IMR-90 (cell line): ENCODE measurements around the gene NPAS3. TPM values are rescaled to one million over a fixed set of nuclear protein-coding genes. Genes with fewer than 3 reads are reported as not detected.

ENCODE experiments used
- ATAC-seq: fragments of 200-7000 bp; cut with Tn5 transposase; 2 replicates; pipeline ENCODE4 v1.9.1; 2020; ENCODE audit warnings: low read depth, mild to moderate bottlenecking, moderate library complexity
- BruUV-seq: library from RNA; stranded (reverse); fragments of 400-500 nt; replicated peaks from 2 replicates; lab custom pipeline; 2021; lab: Mats Ljungman, UMichigan
- CTCF ChIA-PET: fragments of 300-600 bp; formaldehyde crosslinking; extraction: SDS; loops from one replicate; lab custom pipeline; 2021; ENCODE audit warnings: antibody characterized with exemption; lab: Yijun Ruan, JAX
- POLR2A ChIA-PET: fragments of 300-600 bp; sonication (Branson Sonifier 250); formaldehyde crosslinking; loops from one replicate; lab custom pipeline; 2022; ENCODE audit warnings: antibody characterized with exemption; ENCODE audit not compliant: unreplicated experiment; lab: Charles Lee
- DNase-seq: peaks from one replicate; pipeline ENCODE4 v3.0.0; 2013
- H2AFZ ChIP-seq: replicated peaks from 2 replicates; pipeline ENCODE3; 2013; ENCODE audit warnings: low read length, mild to moderate bottlenecking; ENCODE audit not compliant: poor library complexity
- H2AK5ac ChIP-seq: 2 replicates; pipeline ENCODE4 v1.6.1; 2013; ENCODE audit warnings: low read depth, low read length, inconsistent platforms
- H2AK9ac ChIP-seq: replicated peaks from 2 replicates; pipeline ENCODE3; 2013; ENCODE audit warnings: mild to moderate bottlenecking, low read depth, low read length, moderate library complexity; ENCODE audit not compliant: poor library complexity
- H2BK120ac ChIP-seq: 2 replicates; pipeline ENCODE4 v1.6.1; 2013; ENCODE audit warnings: low read depth, low read length, inconsistent platforms
- H2BK15ac ChIP-seq: 3 replicates; pipeline ENCODE4 v1.6.1; 2013; ENCODE audit warnings: low read depth, low read length, inconsistent platforms
- H2BK20ac ChIP-seq: 2 replicates; pipeline ENCODE4 v1.6.1; 2013; ENCODE audit warnings: low read depth, mild to moderate bottlenecking, inconsistent platforms, low read length, moderate library complexity
- H2BK5ac ChIP-seq: 2 replicates; pipeline ENCODE4 v1.6.1; 2013; ENCODE audit warnings: mild to moderate bottlenecking, low read depth, low read length, inconsistent platforms; ENCODE audit not compliant: poor library complexity, severe bottlenecking
- H3K14ac ChIP-seq: replicated peaks from 2 replicates; pipeline ENCODE4 v1.6.1; 2013; ENCODE audit warnings: low read depth, low read length, inconsistent platforms
- H3K18ac ChIP-seq: 2 replicates; pipeline ENCODE4 v1.6.1; 2013; ENCODE audit warnings: low read depth, low read length, control low read depth
- H3K23ac ChIP-seq: 2 replicates; pipeline ENCODE4 v1.6.1; 2013; ENCODE audit warnings: low read depth, low read length, inconsistent platforms
- H3K27ac ChIP-seq: 2 replicates; pipeline ENCODE4 v1.5.1; 2013; ENCODE audit warnings: mild to moderate bottlenecking, control low read depth, low read length; ENCODE audit not compliant: insufficient read depth
- H3K27me3 ChIP-seq: 2 replicates; pipeline ENCODE4 v1.6.1; 2013; ENCODE audit warnings: low read length; ENCODE audit not compliant: control insufficient read depth, insufficient read depth
- H3K36me3 ChIP-seq: 2 replicates; pipeline ENCODE4 v1.6.1; 2013; ENCODE audit warnings: low read length, mixed read lengths; ENCODE audit not compliant: control insufficient read depth, insufficient read depth
- H3K4ac ChIP-seq: 2 replicates; pipeline ENCODE4 v1.6.1; 2013; ENCODE audit warnings: low read depth, low read length, inconsistent platforms
- H3K4me1 ChIP-seq: 2 replicates; pipeline ENCODE4 v1.6.1; 2013; ENCODE audit warnings: low read length, mixed read lengths; ENCODE audit not compliant: control insufficient read depth, insufficient read depth
- H3K4me2 ChIP-seq: 2 replicates; pipeline ENCODE4 v1.6.1; 2013; ENCODE audit warnings: low read depth, mild to moderate bottlenecking, control low read depth, low read length, moderate library complexity
- H3K4me3 ChIP-seq: 2 replicates; pipeline ENCODE4 v1.5.1; 2013; ENCODE audit warnings: low read depth, mild to moderate bottlenecking, control low read depth, low read length, moderate library complexity; ENCODE audit not compliant: insufficient read depth
- H3K56ac ChIP-seq: 2 replicates; pipeline ENCODE4 v1.6.1; 2013; ENCODE audit warnings: low read length, inconsistent platforms; ENCODE audit not compliant: insufficient read depth; ENCODE audit errors: extremely low read depth
- H3K79me1 ChIP-seq, 2 experiments: 2 replicates each; pipeline ENCODE4 v1.6.1; 2013; ENCODE audit warnings: low read length in 2 of 2, inconsistent platforms in 1 of 2, low read depth in 1 of 2
- H3K9ac ChIP-seq: 2 replicates; pipeline ENCODE4 v1.6.1; 2013; ENCODE audit warnings: low read depth, low read length, control low read depth
- H3K9me1 ChIP-seq: 2 replicates; pipeline ENCODE4 v1.6.1; 2013; ENCODE audit warnings: low read length, inconsistent platforms; ENCODE audit not compliant: insufficient read depth
- H3K9me3 ChIP-seq: 2 replicates; pipeline ENCODE4 v1.6.1; 2013; ENCODE audit warnings: low read length; ENCODE audit not compliant: control insufficient read depth, insufficient read depth
- H4K20me1 ChIP-seq: 2 replicates; pipeline ENCODE4 v1.6.1; 2013; ENCODE audit warnings: low read length, inconsistent platforms; ENCODE audit not compliant: insufficient read depth
- H4K5ac ChIP-seq: 2 replicates; pipeline ENCODE4 v1.6.1; 2013; ENCODE audit warnings: mild to moderate bottlenecking, low read depth, low read length, control low read depth
- H4K8ac ChIP-seq, 2 experiments: 2 replicates each; pipeline ENCODE4 v1.6.1; 2013; ENCODE audit warnings: low read depth in 2 of 2, low read length in 2 of 2, control low read depth in 1 of 2, inconsistent platforms in 1 of 2
- H4K91ac ChIP-seq: 2 replicates; pipeline ENCODE4 v1.6.1; 2013; ENCODE audit warnings: low read depth, low read length, inconsistent platforms; ENCODE audit not compliant: insufficient read depth
- RCOR1 ChIP-seq: IDR thresholded peaks from 2 replicates; pipeline ENCODE4 v1.6.1; 2012; ENCODE audit warnings: mild to moderate bottlenecking, low read length, improper control_type of control experiment; ENCODE audit not compliant: insufficient replicate concordance
- WGBS, 2 experiments: methylation state at CpG; one replicate each; pipeline versions ENCODE4 v1.1.5 to v1.1.7; 2013; ENCODE audit warnings: missing lambda C conversion rate in 2 of 2; ENCODE audit not compliant: insufficient read length in 1 of 2; ENCODE audit errors: extremely low coverage in 2 of 2; 5-methylcytosine and 5-hydroxymethylcytosine counted together
- dilution Hi-C: fragments of 300-500 bp; cut with HindIII; formaldehyde crosslinking; loops from one replicate; pipeline ENCODE4 v1.14.3; 2018; ENCODE audit warnings: low sequenced_read_pairs; ENCODE audit not compliant: unreplicated experiment
- in situ Hi-C: fragments of 300-500 bp; cut with MboI; formaldehyde crosslinking; loops from 3 replicates; pipeline ENCODE4 v1.14.3; 2019; ENCODE audit warnings: low sequenced_read_pairs, inconsistent platforms, mixed read lengths
- intact Hi-C: fragments of 100-400 bp; cut with micrococcal nuclease; formaldehyde crosslinking; loops from 2 replicates; pipeline ENCODE4 v1.10.0; 2022
- polyA plus RNA-seq, 3 experiments: library from polyadenylated mRNA; depleted of rRNA; stranded (reverse); fragments of >200 nt; gene quantifications; 2 replicates each; pipeline ENCODE4 v1.2.3, GENCODE V29; 2012; ENCODE audit warnings: low replicate concordance in 1 of 3
- total RNA-seq: library from RNA; depleted of rRNA; stranded (reverse); fragments of >200 nt; gene quantifications from 2 replicates; pipeline ENCODE4 v1.2.3, GENCODE V29; 2012

NPAS3 gene
- total and polyA plus RNA-seq, 2 of the 4 experiments (the other 2 are of a cell fraction), result not detected

DNA sequence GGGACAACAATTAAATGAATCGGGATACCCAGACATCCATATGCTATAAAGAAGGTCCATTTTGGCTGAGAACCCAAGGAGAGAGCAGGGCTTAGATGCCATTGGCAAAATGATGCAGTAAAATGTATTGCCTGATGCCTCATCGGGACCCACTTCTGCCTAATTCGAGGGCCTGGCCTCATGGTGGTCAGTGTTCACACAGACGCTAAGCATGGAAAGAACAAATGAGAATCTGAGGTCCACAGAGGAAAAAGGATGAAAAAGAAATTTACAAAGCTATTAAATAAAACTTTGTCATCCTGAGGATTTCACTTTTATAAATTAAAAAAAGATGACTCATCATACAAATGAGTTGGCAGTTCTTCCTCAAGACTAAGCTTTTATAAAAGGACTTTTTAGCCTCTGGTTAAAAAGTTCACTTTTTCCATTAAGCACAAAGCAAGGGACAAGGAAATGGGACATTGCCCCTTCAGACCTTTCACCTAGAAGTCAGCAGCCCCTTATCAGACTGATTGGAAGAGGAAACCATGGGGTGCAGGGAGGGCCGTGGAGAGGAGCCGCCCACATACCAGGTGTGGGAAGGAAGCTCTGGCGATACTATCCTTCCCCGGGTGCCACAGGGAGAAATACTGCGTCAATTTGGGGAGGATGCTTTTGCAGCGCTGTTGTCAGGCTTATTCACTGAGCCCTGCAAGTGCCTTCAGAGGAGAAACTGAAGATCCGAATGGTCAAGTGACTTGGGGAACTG, 836.2 kb downstream of the NPAS3 start:
- no peak overlapping the region for H2BK15ac ChIP-seq
- H2BK20ac ChIP-seq, result no peak overlapping the region
- no peaks in the 10 kb centered on the region for H4K20me1 ChIP-seq
- no peak overlapping the region for H3K14ac ChIP-seq
- DNase-seq, result no peak
- H2BK120ac ChIP-seq, result no peak overlapping the region
- H3K4me2 ChIP-seq, result no peak overlapping the region
- no peak overlapping the region for H3K27ac ChIP-seq
- no peaks in the 10 kb centered on the region for H3K79me1 ChIP-seq
- WGBS, 2 experiments, result 100% methylated on average over 2 of the region's 11 CpGs; no CpG with 5 or more reads in 1 of the 2 experiments
- H3K18ac ChIP-seq, result no peak overlapping the region
- H2BK5ac ChIP-seq, result no peak overlapping the region
- dilution Hi-C loops (loop anchor here (25.0 kb wide), 1 partner anchor 1188 kb away; no protein-coding TSS in a partner anchor), in situ Hi-C loops (no loop called here), intact Hi-C loops (no loop called here)
- no peak overlapping the region for H2AK9ac ChIP-seq
- H2AFZ ChIP-seq, result no peak overlapping the region
- H3K4me1 ChIP-seq, result no peaks in the 10 kb centered on the region
- H3K56ac ChIP-seq, result no peak overlapping the region
- H3K4me3 ChIP-seq, result no peak overlapping the region
- no peak overlapping the region for H3K23ac ChIP-seq
- no peak overlapping the region for H4K5ac ChIP-seq
- H3K9me3 ChIP-seq, result no peaks in the 10 kb centered on the region
- no peak overlapping the region for H3K4ac ChIP-seq
- CTCF ChIA-PET, result no interaction called here
- BruUV-seq, result no TSS peak
- no peak overlapping the region for H4K91ac ChIP-seq
- TF ChIP-seq RCOR1, result no peak
- no peak overlapping the region for H4K8ac ChIP-seq
- H2AK5ac ChIP-seq, result no peak overlapping the region
- no peak for ATAC-seq
- H3K27me3 ChIP-seq, result no peaks in the 10 kb centered on the region
- POLR2A ChIA-PET, result no interaction called here
- no peak overlapping the region for H3K9ac ChIP-seq
- H3K9me1 ChIP-seq, result no peaks in the 10 kb centered on the region
- no peaks in the 10 kb centered on the region for H3K36me3 ChIP-seq
